CD4-positive, alpha-beta T cell (primary cell): ENCODE measurements around the gene ATG4D. TPM values are rescaled to one million over a fixed set of nuclear protein-coding genes. Genes with fewer than 3 reads are reported as not detected.

Experiments
- ATAC-seq: fragments of 200-7000 bp; cut with Tn5 transposase; one replicate; pipeline ENCODE4 v1.10.0; 2022; ENCODE audit warnings: mild to moderate bottlenecking; ENCODE audit not compliant: poor library complexity
- CTCF ChIA-PET: fragments of 350-600 bp; sonication (Branson Sonifier 250); formaldehyde crosslinking; loops from one replicate; lab custom pipeline; 2021; ENCODE audit warnings: antibody characterized with exemption, inconsistent platforms; lab: Charles Lee
- POLR2A ChIA-PET: fragments of 350-600 bp; sonication (Branson Sonifier 250); formaldehyde crosslinking; loops from one replicate; lab custom pipeline; 2021; ENCODE audit warnings: antibody characterized with exemption, inconsistent platforms; lab: Charles Lee
- DNase-seq, 14 experiments: peaks; one replicate each; pipeline ENCODE4 v3.0.0-alpha.2; 2013 to 2020; ENCODE audit warnings: mixed read lengths in 2 of 14
- H3K27ac ChIP-seq, 2 donors: one replicate each; pipeline versions ENCODE4 v1.5.1 to v1.7.0; 2013; ENCODE audit warnings: low read length in 2 of 2, low read depth in 1 of 2, mild to moderate bottlenecking in 1 of 2
- H3K27me3 ChIP-seq, 2 experiments: 1 replicate in 1 of 2; 2 replicates in 1 of 2; pipeline versions ENCODE4 v1.6.1 to v1.7.0; 2013; ENCODE audit warnings: low read length in 2 of 2, control low read depth in 1 of 2, mild to moderate bottlenecking in 1 of 2, moderate library complexity in 1 of 2; ENCODE audit not compliant: insufficient read depth in 2 of 2, control insufficient read depth in 1 of 2
- H3K36me3 ChIP-seq: one replicate; pipeline ENCODE4 v1.6.1; 2013; ENCODE audit warnings: low read length, control low read depth; ENCODE audit not compliant: insufficient read depth
- H3K4me1 ChIP-seq: one replicate; pipeline ENCODE4 v1.6.1; 2013; ENCODE audit warnings: low read length, control low read depth; ENCODE audit not compliant: insufficient read depth
- H3K4me3 ChIP-seq: one replicate; pipeline ENCODE4 v1.5.1; 2013; ENCODE audit warnings: mild to moderate bottlenecking, low read length, moderate library complexity
- H3K9me3 ChIP-seq, 2 experiments: 1 replicate in 1 of 2; 2 replicates in 1 of 2; pipeline versions ENCODE4 v1.6.1 to v1.7.0; 2013; ENCODE audit warnings: low read length in 2 of 2, mild to moderate bottlenecking in 2 of 2, control low read depth in 1 of 2, moderate library complexity in 1 of 2; ENCODE audit not compliant: control insufficient read depth in 1 of 2, insufficient read depth in 1 of 2
- H3K27ac Mint-ChIP-seq: one replicate; pipeline ENCODE4 v1.8.0; 2020; ENCODE audit warnings: mixed read lengths
- H3K27me3 Mint-ChIP-seq: one replicate; pipeline ENCODE4 v1.8.0; 2021; ENCODE audit warnings: mixed read lengths
- H3K36me3 Mint-ChIP-seq: one replicate; pipeline ENCODE4 v1.8.0; 2021; ENCODE audit warnings: low read depth, mixed read lengths
- H3K4me1 Mint-ChIP-seq: one replicate; pipeline ENCODE4 v1.8.0; 2021; ENCODE audit warnings: low read depth, mixed read lengths
- H3K4me3 Mint-ChIP-seq: one replicate; pipeline ENCODE4 v1.8.0; 2020; ENCODE audit warnings: mild to moderate bottlenecking, mixed read lengths
- H3K9me3 Mint-ChIP-seq: one replicate; pipeline ENCODE4 v1.8.0; 2020; ENCODE audit warnings: mixed read lengths
- CTCF ChIP-seq: fragments of 200-600 bp; IDR thresholded peaks from one replicate; pipeline ENCODE4 v1.8.0; 2022; ENCODE audit warnings: antibody characterized with exemption, mild to moderate bottlenecking
- intact Hi-C, 2 experiments: fragments of 100-400 bp; cut with DNase I in 1 of 2; cut with micrococcal nuclease in 1 of 2; formaldehyde crosslinking; loops; one replicate each; pipeline versions ENCODE4 v1.15.1 to v1.9.0; 2023 to 2025; cut with DNase I, micrococcal nuclease
- total RNA-seq, 174 experiments: library from RNA in 2 of 174; stranded (reverse) in 2 of 174; gene quantifications; one replicate each; pipeline ENCODE4 v1.2.3 and lab custom pipeline; 2021 to 2026

Gene ATG4D
- total RNA-seq, 2 experiments from 2014 or later = 81.1 to 84.6 TPM

GRCh38 chr19:10514211-10515145 is 29.2 kb upstream of the ATG4D start:
- Mint-ChIP-seq H3K4me3 (no peak overlapping the region), H3K27me3 (peaks cover 61% of the 10 kb centered on the region), H3K9me3 (no peaks in the 10 kb centered on the region), H3K27ac (no peak overlapping the region), H3K36me3 (no peaks in the 10 kb centered on the region), H3K4me1 (peaks cover 30% of the 10 kb centered on the region)
- peak in 11 of 14 experiments; percentile 16 to 69 (median 31) for DNase-seq
- ChIA-PET POLR2A (no interaction called here), CTCF (no interaction called here)
- TF ChIP-seq CTCF = no peak
- H3K36me3 ChIP-seq = no peaks in the 10 kb centered on the region
- peaks cover 44% of the 10 kb centered on the region for H3K4me1 ChIP-seq
- peak overlapping the region; percentile 14 for H3K4me3 ChIP-seq
- H3K27ac ChIP-seq = no peak overlapping the region
- H3K27me3 ChIP-seq = peaks cover 56 to 59% of the 10 kb centered on the region in 2 experiments
- H3K9me3 ChIP-seq = peaks cover 0 to 22% of the 10 kb centered on the region in 2 experiments
- intact Hi-C loops = no loop called here
- peak; percentile 68 for ATAC-seq

- Mint-ChIP-seq H3K4me1 (peaks cover 31% of the 10 kb centered on the region), H3K27me3 (peaks cover 65% of the 10 kb centered on the region), H3K36me3 (no peaks in the 10 kb centered on the region), H3K27ac (no peak overlapping the region), H3K9me3 (no peaks in the 10 kb centered on the region), H3K4me3 (no peak overlapping the region)
- ATAC-seq (no peak), DNase-seq (peak in 3 of 14 experiments; percentile 51 to 79 (median 62))
- Histone ChIP-seq H3K27ac (no peak overlapping the region), H3K27me3 (peaks cover 59% of the 10 kb centered on the region in 2 experiments), H3K4me1 (peaks cover 38% of the 10 kb centered on the region), H3K9me3 (peaks cover 0 to 22% of the 10 kb centered on the region in 2 experiments), H3K4me3 (peak overlapping the region; percentile 52), H3K36me3 (no peaks in the 10 kb centered on the region)
- intact Hi-C loops = no loop called here
- TF ChIP-seq CTCF = no peak
- CTCF ChIA-PET = interaction anchor here (0.7 kb wide), 1 partner anchor 55 kb away, joined by 3 read pairs; no protein-coding TSS in a partner anchor
- POLR2A ChIA-PET = no interaction called here
Measured at GRCh38 chr19:10516064-10516385, 27.7 kb upstream of the ATG4D start.

GRCh38 chr19:10516671-10517286 is 26.9 kb upstream of the ATG4D start:
- POLR2A ChIA-PET = no interaction called here
- DNase-seq (peak in 1 of 14 experiments; percentile 54), ATAC-seq (no peak)
- H3K4me3 Mint-ChIP-seq = peak overlapping the region; percentile 36
- H3K27ac ChIP-seq = no peak overlapping the region
- no peaks in the 10 kb centered on the region for H3K9me3 Mint-ChIP-seq
- H3K36me3 ChIP-seq = no peaks in the 10 kb centered on the region
- peak overlapping the region; percentile 52 for H3K4me3 ChIP-seq
- CTCF ChIA-PET = interaction anchor here (0.7 kb wide), 1 partner anchor 55 kb away, joined by 3 read pairs; no protein-coding TSS in a partner anchor
- H3K4me1 ChIP-seq = peaks cover 38% of the 10 kb centered on the region
- H3K9me3 ChIP-seq = peaks cover 0 to 22% of the 10 kb centered on the region in 2 experiments
- peaks cover 31% of the 10 kb centered on the region for H3K4me1 Mint-ChIP-seq
- peaks cover 65% of the 10 kb centered on the region for H3K27me3 Mint-ChIP-seq
- H3K27ac Mint-ChIP-seq = no peak overlapping the region
- H3K36me3 Mint-ChIP-seq = no peaks in the 10 kb centered on the region
- intact Hi-C loops = no loop called here
- no peak for TF ChIP-seq CTCF
- peaks cover 59% of the 10 kb centered on the region in 2 experiments for H3K27me3 ChIP-seq
